Measurements from ENCODE around the gene FLNB. TPM values are rescaled to one million over a fixed set of nuclear protein-coding genes. Genes with fewer than 3 reads are reported as not detected.

Gene FLNB
- total and polyA plus RNA-seq, 2 experiments from 2014 or later: 60.6 to 186 TPM

- H3K9me2 ChIP-seq (ENCODE audit: insufficient read depth): no peaks in the 10 kb centered on the region
- H3K4me2 ChIP-seq (ENCODE audit: unreplicated experiment): no peak overlapping the region
- no peak overlapping the region for H3K9ac ChIP-seq
- H4K20me1 ChIP-seq (ENCODE audit: insufficient read depth): no peaks in the 10 kb centered on the region
- H3K27me3 ChIP-seq (replicated peaks; ENCODE audit: insufficient read depth): no peaks in the 10 kb centered on the region; the same call in 1 of the 2 replicates
- H3K27ac ChIP-seq: no peak overlapping the region
- 74 to 78% methylated on average over 7 of the region's 7 CpGs for WGBS, 2 experiments (ENCODE audit: low coverage in 1 of 2, low lambda C conversion rate in 2 of 2, missing lambda C conversion rate in 2 of 2)
- H3K4me3 ChIP-seq: no peak overlapping the region
- no peaks in the 10 kb centered on the region for H3K36me3 ChIP-seq (ENCODE audit: low read depth)
- no peaks in the 10 kb centered on the region for H3K9me3 ChIP-seq (ENCODE audit: low read depth)
- no peaks in the 10 kb centered on the region for H3F3A ChIP-seq (ENCODE audit: insufficient read depth)
- H3K79me2 ChIP-seq (ENCODE audit: insufficient read depth): no peaks in the 10 kb centered on the region
- in situ Hi-C loops (cut with MboI): no loop called here
- H2AFZ ChIP-seq: no peak overlapping the region
- H3K4me1 ChIP-seq (ENCODE audit: insufficient read depth): no peaks in the 10 kb centered on the region
- no peak for TF ChIP-seq EZH2 (IDR thresholded peaks at IDR 0.05; ENCODE audit: insufficient read depth, poor library complexity, severe bottlenecking)
- DNase-seq: peak; percentile 63
Observed at GRCh38 chr3:58214484-58215316, 206.5 kb downstream of the FLNB start.

- H3F3A ChIP-seq (ENCODE audit: insufficient read depth): no peaks in the 10 kb centered on the region
- in situ Hi-C loops (cut with MboI): no loop called here
- WGBS, 2 experiments (ENCODE audit: low coverage in 1 of 2, low lambda C conversion rate in 2 of 2, missing lambda C conversion rate in 2 of 2): 46 to 50% methylated on average over 9 to 10 of the region's 10 CpGs
Observed at GRCh38 chr3:58215317-58216025, 207.2 kb downstream of the FLNB start.

GRCh38 chr3:58216496-58217195, 208.4 kb downstream of the FLNB start:
- Histone ChIP-seq H3K9me3 (ENCODE audit: low read depth) (no peaks in the 10 kb centered on the region), H4K20me1 (ENCODE audit: insufficient read depth) (no peaks in the 10 kb centered on the region), H3K9me2 (ENCODE audit: insufficient read depth) (no peaks in the 10 kb centered on the region), H3K27me3 (replicated peaks; ENCODE audit: insufficient read depth) (peaks cover 4% of the 10 kb centered on the region; the same call in 1 of the 2 replicates), H3K4me3 (no peak overlapping the region), H3K79me2 (ENCODE audit: insufficient read depth) (no peaks in the 10 kb centered on the region), H3K4me1 (ENCODE audit: insufficient read depth) (no peaks in the 10 kb centered on the region), H3K27ac (no peak overlapping the region), H3F3A (ENCODE audit: insufficient read depth) (no peaks in the 10 kb centered on the region), H2AFZ (peak overlapping the region; percentile 54; the same call in 1 of the 2 replicates), H3K9ac (no peak overlapping the region), H3K4me2 (ENCODE audit: unreplicated experiment) (no peak overlapping the region), H3K36me3 (ENCODE audit: low read depth) (no peaks in the 10 kb centered on the region)
- TF ChIP-seq EZH2 (IDR thresholded peaks at IDR 0.05; ENCODE audit: insufficient read depth, poor library complexity, severe bottlenecking) (no peak), EZH2phosphoT487 (IDR thresholded peaks at IDR 0.05; ENCODE audit: insufficient read depth, low read depth) (no peak)
- peak; percentile 16 for DNase-seq
- in situ Hi-C loops (cut with MboI): no loop called here
- 51 to 52% methylated on average over 10 of the region's 10 CpGs for WGBS, 2 experiments (ENCODE audit: low coverage in 1 of 2, low lambda C conversion rate in 2 of 2, missing lambda C conversion rate in 2 of 2)

More at GRCh38 chr3:58215317-58216025, 207.2 kb downstream of the FLNB start:
- no peak for TF ChIP-seq EZH2phosphoT487 (IDR thresholded peaks at IDR 0.05; ENCODE audit: insufficient read depth, low read depth)
- no peak for TF ChIP-seq EZH2 (IDR thresholded peaks at IDR 0.05; ENCODE audit: insufficient read depth, poor library complexity, severe bottlenecking)
- Histone ChIP-seq H3K9me3 (ENCODE audit: low read depth) (no peaks in the 10 kb centered on the region), H3K4me2 (ENCODE audit: unreplicated experiment) (no peak overlapping the region), H3K36me3 (ENCODE audit: low read depth) (no peaks in the 10 kb centered on the region), H3K9ac (no peak overlapping the region), H3K4me1 (ENCODE audit: insufficient read depth) (no peaks in the 10 kb centered on the region), H2AFZ (no peak overlapping the region), H3K27ac (no peak overlapping the region), H3K4me3 (no peak overlapping the region), H3K79me2 (ENCODE audit: insufficient read depth) (no peaks in the 10 kb centered on the region), H3K27me3 (replicated peaks; ENCODE audit: insufficient read depth) (peaks cover 4% of the 10 kb centered on the region; the same call in 1 of the 2 replicates), H4K20me1 (ENCODE audit: insufficient read depth) (no peaks in the 10 kb centered on the region), H3K9me2 (ENCODE audit: insufficient read depth) (no peaks in the 10 kb centered on the region)
- DNase-seq: no peak

- peak overlapping the region; percentile 29 for H3K4me2 ChIP-seq (ENCODE audit: unreplicated experiment)
- no peaks in the 10 kb centered on the region for H3F3A ChIP-seq (ENCODE audit: insufficient read depth)
- H3K4me1 ChIP-seq (ENCODE audit: insufficient read depth): no peaks in the 10 kb centered on the region
- no peaks in the 10 kb centered on the region for H3K9me2 ChIP-seq (ENCODE audit: insufficient read depth)
- no peaks in the 10 kb centered on the region for H3K9me3 ChIP-seq (ENCODE audit: low read depth)
- H3K79me2 ChIP-seq (ENCODE audit: insufficient read depth): no peaks in the 10 kb centered on the region
- 25 to 34% methylated on average over 15 of the region's 15 CpGs for WGBS, 2 experiments (ENCODE audit: low coverage in 1 of 2, low lambda C conversion rate in 2 of 2, missing lambda C conversion rate in 2 of 2)
- TF ChIP-seq EZH2phosphoT487 (IDR thresholded peaks at IDR 0.05; ENCODE audit: insufficient read depth, low read depth): no peak
- TF ChIP-seq EZH2 (IDR thresholded peaks at IDR 0.05; ENCODE audit: insufficient read depth, poor library complexity, severe bottlenecking): no peak
- peak; percentile 78 for DNase-seq
- no peaks in the 10 kb centered on the region for H4K20me1 ChIP-seq (ENCODE audit: insufficient read depth)
- H3K9ac ChIP-seq: no peak overlapping the region
- H3K27ac ChIP-seq: no peak overlapping the region
- H3K27me3 ChIP-seq (replicated peaks; ENCODE audit: insufficient read depth): peaks cover 4% of the 10 kb centered on the region; the same call in 1 of the 2 replicates
- in situ Hi-C loops (cut with MboI): no loop called here
- no peaks in the 10 kb centered on the region for H3K36me3 ChIP-seq (ENCODE audit: low read depth)
- peak overlapping the region; percentile 54 for H2AFZ ChIP-seq
- H3K4me3 ChIP-seq: no peak overlapping the region
Observed at GRCh38 chr3:58217209-58217811, 209.1 kb downstream of the FLNB start.

Data from GM23248 (cell line).